Trophoblast cell (in vitro differentiated cells and primary cell): ENCODE results near the gene DLX3.

Source experiments
- DNase-seq, 2 donors: peaks; one replicate each; pipeline ENCODE4 v3.0.0-alpha.2; 2016
- H2AFZ ChIP-seq: 2 replicates; pipeline ENCODE4 v1.6.1; 2013; ENCODE audit warnings: low read length, moderate library complexity, mild to moderate bottlenecking; ENCODE audit not compliant: insufficient read depth, poor library complexity
- H2AK5ac ChIP-seq: 2 replicates; pipeline ENCODE4 v1.6.1; 2013; ENCODE audit warnings: mild to moderate bottlenecking, low read length
- H2BK120ac ChIP-seq: 2 replicates; pipeline ENCODE4 v1.6.1; 2013; ENCODE audit warnings: low read length, mild to moderate bottlenecking, moderate library complexity; ENCODE audit not compliant: insufficient read depth, poor library complexity
- H2BK12ac ChIP-seq: 2 replicates; pipeline ENCODE4 v1.6.1; 2013; ENCODE audit warnings: mild to moderate bottlenecking, low read length, moderate library complexity
- H2BK5ac ChIP-seq: 2 replicates; pipeline ENCODE4 v1.6.1; 2013; ENCODE audit warnings: low read length, low read depth, moderate library complexity, mild to moderate bottlenecking; ENCODE audit not compliant: poor library complexity
- H3K14ac ChIP-seq: 2 replicates; pipeline ENCODE4 v1.6.1; 2013; ENCODE audit warnings: mild to moderate bottlenecking, low read length
- H3K18ac ChIP-seq: 2 replicates; pipeline ENCODE4 v1.6.1; 2013; ENCODE audit warnings: mild to moderate bottlenecking, low read length
- H3K23ac ChIP-seq: 2 replicates; pipeline ENCODE4 v1.6.1; 2013; ENCODE audit warnings: low read length
- H3K27ac ChIP-seq: 2 replicates; pipeline ENCODE4 v1.5.1; 2013; ENCODE audit warnings: low read depth, mild to moderate bottlenecking, inconsistent platforms, low read length, moderate library complexity
- H3K27me3 ChIP-seq: 2 replicates; pipeline ENCODE4 v1.6.1; 2013; ENCODE audit warnings: inconsistent platforms, mild to moderate bottlenecking, low read length, moderate library complexity; ENCODE audit not compliant: insufficient read depth
- H3K36me3 ChIP-seq, 2 experiments: 1 replicate in 1 of 2; 2 replicates in 1 of 2; pipeline ENCODE4 v1.6.1; 2013; ENCODE audit warnings: low read length in 2 of 2, mild to moderate bottlenecking in 2 of 2, moderate library complexity in 1 of 2; ENCODE audit not compliant: insufficient read depth in 2 of 2, control insufficient read depth in 1 of 2
- H3K4ac ChIP-seq: 2 replicates; pipeline ENCODE4 v1.6.1; 2013; ENCODE audit warnings: low read depth, mild to moderate bottlenecking, low read length, moderate library complexity
- H3K4me1 ChIP-seq, 2 experiments: 1 replicate in 1 of 2; 2 replicates in 1 of 2; pipeline ENCODE4 v1.6.1; 2013; ENCODE audit warnings: low read length in 2 of 2, mild to moderate bottlenecking in 2 of 2, moderate library complexity in 1 of 2; ENCODE audit not compliant: insufficient read depth in 2 of 2, control insufficient read depth in 1 of 2
- H3K4me2 ChIP-seq: 2 replicates; pipeline ENCODE4 v1.6.1; 2013; ENCODE audit warnings: inconsistent platforms, mild to moderate bottlenecking, low read length, moderate library complexity
- H3K4me3 ChIP-seq: 2 replicates; pipeline ENCODE4 v1.5.1; 2013; ENCODE audit warnings: mild to moderate bottlenecking, low read depth, low read length, inconsistent platforms
- H3K79me1 ChIP-seq: one replicate; pipeline ENCODE4 v1.6.1; 2013; ENCODE audit warnings: low read length
- H3K79me2 ChIP-seq: 2 replicates; pipeline ENCODE4 v1.6.1; 2013; ENCODE audit warnings: low read length, mild to moderate bottlenecking; ENCODE audit not compliant: control insufficient read depth, insufficient read depth, poor library complexity
- H3K9ac ChIP-seq: 2 replicates; pipeline ENCODE4 v1.6.1; 2013; ENCODE audit warnings: mild to moderate bottlenecking, low read length
- H3K9me3 ChIP-seq: 2 replicates; pipeline ENCODE4 v1.6.1; 2013; ENCODE audit warnings: low read depth, mild to moderate bottlenecking, control low read depth, inconsistent platforms, low read length; ENCODE audit not compliant: insufficient read depth
- H4K12ac ChIP-seq: 2 replicates; pipeline ENCODE4 v1.6.1; 2013; ENCODE audit warnings: low read depth, mild to moderate bottlenecking, low read length, moderate library complexity
- H4K8ac ChIP-seq: 2 replicates; pipeline ENCODE4 v1.6.1; 2013; ENCODE audit warnings: low read depth, mild to moderate bottlenecking, low read length, moderate library complexity
- H4K91ac ChIP-seq: one replicate; pipeline ENCODE4 v1.6.1; 2013; ENCODE audit warnings: low read depth, mild to moderate bottlenecking, low read length, moderate library complexity
- WGBS: extraction: QIAGEN DNeasy Blood & Tissue Kit; methylation state at CpG from one replicate; pipeline ENCODE4 v1.1.7; 2013; ENCODE audit warnings: missing lambda C conversion rate; ENCODE audit not compliant: insufficient read length, insufficient coverage; ENCODE audit errors: extremely low coverage; 5-methylcytosine and 5-hydroxymethylcytosine counted together

The DLX3 gene

GRCh38 chr17:49969795-49970389 lies 25.1 kb downstream of the DLX3 start:
- Histone ChIP-seq H3K4ac (no peak overlapping the region), H4K91ac (peak overlapping the region; percentile 30), H3K4me2 (no peak overlapping the region), H2BK12ac (no peak overlapping the region), H2BK120ac (no peak overlapping the region), H3K4me1 (peaks cover 35 to 43% of the 10 kb centered on the region in 2 experiments), H3K79me1 (peaks cover 24% of the 10 kb centered on the region), H2BK5ac (no peak overlapping the region), H3K79me2 (no peaks in the 10 kb centered on the region), H3K23ac (no peak overlapping the region), H3K27ac (no peak overlapping the region), H4K12ac (no peak overlapping the region), H3K18ac (no peak overlapping the region), H3K4me3 (no peak overlapping the region), H2AFZ (no peak overlapping the region), H4K8ac (no peak overlapping the region), H3K14ac (no peak overlapping the region), H2AK5ac (no peak overlapping the region), H3K9me3 (peaks cover 9% of the 10 kb centered on the region), H3K36me3 (no peaks in the 10 kb centered on the region), H3K9ac (no peak overlapping the region), H3K27me3 (peaks cover 73% of the 10 kb centered on the region)
- DNase-seq: peak in 1 of 2 donors; percentile 22
- no CpG with 5 or more reads among the region's 18 CpGs for WGBS

DNA sequence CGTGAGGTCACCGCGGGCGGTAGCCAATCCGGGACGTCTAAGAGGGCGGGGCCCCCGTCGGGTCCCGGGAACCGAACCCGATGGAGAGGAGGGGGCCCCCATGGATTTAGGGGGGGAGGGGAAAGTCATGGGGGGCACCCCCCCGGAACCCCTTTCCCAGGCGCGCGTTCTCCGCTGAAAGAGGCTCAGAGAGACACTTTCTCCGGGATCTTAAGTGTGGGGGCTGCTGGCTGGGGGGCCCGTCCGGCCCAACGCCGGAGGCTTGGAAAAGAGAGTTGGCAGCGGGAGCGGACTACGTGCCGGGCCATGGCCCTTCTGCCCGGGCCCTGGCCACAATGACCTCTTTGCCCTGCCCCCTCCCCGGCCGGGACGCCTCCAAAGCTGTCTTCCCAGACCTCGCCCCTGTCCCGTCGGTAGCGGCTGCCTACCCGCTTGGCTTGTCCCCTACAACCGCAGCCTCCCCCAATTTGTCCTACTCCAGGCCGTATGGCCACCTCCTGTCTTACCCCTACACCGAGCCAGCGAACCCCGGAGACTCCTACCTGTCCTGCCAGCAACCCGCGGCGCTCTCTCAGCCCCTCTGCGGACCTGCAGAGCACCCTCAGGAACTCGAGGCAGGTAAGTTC lies 25.8 kb downstream of the DLX3 start, which contains the start of gene DLX4:
Gene DLX4, plus strand, starts transcription at position 57 of the 626 bp plus-strand sequence. Its CDS starts 279 bp downstream, at position 336.
- no peak within 1 kb of the TSS for H2BK12ac ChIP-seq
- no peak within 1 kb of the TSS for H2AK5ac ChIP-seq
- no peak within 1 kb of the TSS for H3K9ac ChIP-seq
- peaks cover 35 to 42% of the 10 kb centered on the region in 2 experiments for H3K4me1 ChIP-seq
- no CpG with 5 or more reads among the region's 45 CpGs for WGBS
- peaks cover 9% of the 10 kb centered on the region for H3K9me3 ChIP-seq
- H2BK5ac ChIP-seq: peak within 1 kb of the TSS; percentile 44
- peak within 1 kb of the TSS; percentile 95 for H3K4me2 ChIP-seq
- peak within 1 kb of the TSS; percentile 53 for H2AFZ ChIP-seq
- DNase-seq: peak; percentile 42 to 46
- peak within 1 kb of the TSS; percentile 69 for H4K91ac ChIP-seq
- H3K27me3 ChIP-seq: peaks cover 79% of the 10 kb centered on the region
- no peaks in the 10 kb centered on the region for H3K79me2 ChIP-seq
- H3K79me1 ChIP-seq: peaks cover 24% of the 10 kb centered on the region
- peak within 1 kb of the TSS; percentile 26 for H2BK120ac ChIP-seq
- H4K12ac ChIP-seq: no peak within 1 kb of the TSS
- H3K4ac ChIP-seq: peak within 1 kb of the TSS; percentile 9
- H4K8ac ChIP-seq: peak within 1 kb of the TSS; percentile 74
- H3K14ac ChIP-seq: peak within 1 kb of the TSS; percentile 9
- no peak within 1 kb of the TSS for H3K23ac ChIP-seq
- H3K36me3 ChIP-seq: no peaks in the 10 kb centered on the region
- peak within 1 kb of the TSS; percentile 54 for H3K18ac ChIP-seq
- peak within 1 kb of the TSS; percentile 59 for H3K4me3 ChIP-seq
- H3K27ac ChIP-seq: peak within 1 kb of the TSS; percentile 39

GRCh38 chr17:49968405-49969133 lies 26.5 kb downstream of the DLX3 start:
- peak overlapping the region; percentile 9 for H3K14ac ChIP-seq
- H3K4ac ChIP-seq: no peak overlapping the region
- H3K9ac ChIP-seq: no peak overlapping the region
- H3K27me3 ChIP-seq: peaks cover 83% of the 10 kb centered on the region
- no CpG with 5 or more reads among the region's 64 CpGs for WGBS
- H3K36me3 ChIP-seq: no peaks in the 10 kb centered on the region
- no peak overlapping the region for H2AK5ac ChIP-seq
- H3K23ac ChIP-seq: no peak overlapping the region
- H3K9me3 ChIP-seq: peaks cover 9% of the 10 kb centered on the region
- peak overlapping the region; percentile 39 for H3K27ac ChIP-seq
- peak overlapping the region; percentile 58 for H4K91ac ChIP-seq
- H4K8ac ChIP-seq: peak overlapping the region; percentile 74
- peaks cover 40 to 45% of the 10 kb centered on the region in 2 experiments for H3K4me1 ChIP-seq
- peak overlapping the region; percentile 59 for H3K4me3 ChIP-seq
- H2AFZ ChIP-seq: peak overlapping the region; percentile 53
- peak overlapping the region; percentile 26 for H2BK120ac ChIP-seq
- peak overlapping the region; percentile 95 for H3K4me2 ChIP-seq
- H2BK5ac ChIP-seq: peak overlapping the region; percentile 44
- H3K79me1 ChIP-seq: peaks cover 24% of the 10 kb centered on the region
- no peaks in the 10 kb centered on the region for H3K79me2 ChIP-seq
- H3K18ac ChIP-seq: peak overlapping the region; percentile 54
- H4K12ac ChIP-seq: no peak overlapping the region
- peak; percentile 88 to 89 for DNase-seq
- no peak overlapping the region for H2BK12ac ChIP-seq

- Histone ChIP-seq H3K79me1 (peaks cover 21% of the 10 kb centered on the region), H2BK5ac (no peak overlapping the region), H3K4me1 (peaks cover 34 to 40% of the 10 kb centered on the region in 2 experiments), H3K79me2 (no peaks in the 10 kb centered on the region), H3K27ac (no peak overlapping the region), H4K91ac (peak overlapping the region; percentile 58), H3K4me3 (no peak overlapping the region), H3K23ac (no peak overlapping the region), H2AK5ac (no peak overlapping the region), H3K36me3 (no peaks in the 10 kb centered on the region), H3K27me3 (peaks cover 83% of the 10 kb centered on the region), H2AFZ (no peak overlapping the region), H4K12ac (no peak overlapping the region), H3K4ac (no peak overlapping the region), H2BK120ac (peak overlapping the region; percentile 26), H3K9ac (no peak overlapping the region), H2BK12ac (no peak overlapping the region), H3K4me2 (peak overlapping the region; percentile 95), H3K9me3 (peaks cover 9% of the 10 kb centered on the region), H4K8ac (peak overlapping the region; percentile 74), H3K14ac (peak overlapping the region; percentile 9), H3K18ac (no peak overlapping the region)
- WGBS: no CpG with 5 or more reads among the region's 10 CpGs
- no peak for DNase-seq
Measured at GRCh38 chr17:49967621-49968404, 27.2 kb downstream of the DLX3 start.
